Skeletal muscle cell (primary cell): ENCODE measurements around the gene HOXB8.

ENCODE experiments used
- DNase-seq: peaks from one replicate; pipeline ENCODE4 v3.0.0-alpha.2; 2010; ENCODE audit warnings: low read depth
- H3K4me3 ChIP-seq: 2 replicates; pipeline ENCODE4 v1.5.1; 2011; ENCODE audit warnings: low read depth, mild to moderate bottlenecking, control low read depth, low read length, moderate library complexity

The HOXB8 gene

DNA sequence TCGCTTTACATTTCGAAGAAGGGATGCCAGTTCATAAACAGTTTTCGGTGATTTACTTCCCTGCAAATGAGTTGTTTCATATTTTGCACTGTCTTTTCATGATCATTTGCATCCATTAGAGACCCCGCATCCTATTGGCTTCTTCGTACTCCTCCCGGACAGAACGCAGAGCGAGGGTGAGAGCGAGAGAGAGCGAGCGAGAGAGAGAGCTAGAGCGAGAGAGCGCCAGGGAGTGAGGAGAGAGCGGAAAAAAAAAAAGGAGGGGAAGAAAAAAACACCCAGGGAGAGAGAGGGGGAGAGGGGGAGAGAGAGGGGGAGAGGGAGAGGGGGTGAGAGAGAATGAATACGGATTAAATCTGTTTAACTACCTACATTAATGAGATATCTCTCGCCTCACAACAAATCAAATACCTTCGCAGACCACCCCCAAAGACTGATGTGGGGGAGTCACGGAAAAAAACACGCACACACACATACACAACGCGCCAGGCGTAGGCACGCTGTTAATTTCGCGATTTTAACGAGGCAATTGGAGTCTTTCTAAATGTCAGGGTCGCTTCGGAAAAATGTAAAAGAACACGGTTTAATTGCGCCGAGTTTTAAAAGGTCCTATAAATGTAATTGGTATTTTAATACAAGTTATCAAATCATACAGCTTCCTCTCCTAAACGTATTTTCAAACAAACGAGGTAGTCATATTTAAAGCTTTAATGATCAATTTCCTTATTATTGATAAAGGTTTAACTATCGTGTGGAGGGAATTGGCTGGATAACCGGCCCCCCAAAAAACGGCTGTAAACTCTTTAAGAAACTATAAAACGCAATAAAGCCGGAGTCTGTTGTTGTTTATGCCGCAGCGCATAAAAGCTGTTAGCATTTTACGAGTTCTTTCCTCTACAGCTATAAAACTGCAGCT, at the start of gene HOXB8:
HOXB8 (minus strand) TSS at position 246 of the 916 bp plus-strand sequence. CDS start 588 bp downstream, outside the sequence.
- peak within 1 kb of the TSS; percentile 53 for H3K4me3 ChIP-seq
- DNase-seq: no peak

DNA sequence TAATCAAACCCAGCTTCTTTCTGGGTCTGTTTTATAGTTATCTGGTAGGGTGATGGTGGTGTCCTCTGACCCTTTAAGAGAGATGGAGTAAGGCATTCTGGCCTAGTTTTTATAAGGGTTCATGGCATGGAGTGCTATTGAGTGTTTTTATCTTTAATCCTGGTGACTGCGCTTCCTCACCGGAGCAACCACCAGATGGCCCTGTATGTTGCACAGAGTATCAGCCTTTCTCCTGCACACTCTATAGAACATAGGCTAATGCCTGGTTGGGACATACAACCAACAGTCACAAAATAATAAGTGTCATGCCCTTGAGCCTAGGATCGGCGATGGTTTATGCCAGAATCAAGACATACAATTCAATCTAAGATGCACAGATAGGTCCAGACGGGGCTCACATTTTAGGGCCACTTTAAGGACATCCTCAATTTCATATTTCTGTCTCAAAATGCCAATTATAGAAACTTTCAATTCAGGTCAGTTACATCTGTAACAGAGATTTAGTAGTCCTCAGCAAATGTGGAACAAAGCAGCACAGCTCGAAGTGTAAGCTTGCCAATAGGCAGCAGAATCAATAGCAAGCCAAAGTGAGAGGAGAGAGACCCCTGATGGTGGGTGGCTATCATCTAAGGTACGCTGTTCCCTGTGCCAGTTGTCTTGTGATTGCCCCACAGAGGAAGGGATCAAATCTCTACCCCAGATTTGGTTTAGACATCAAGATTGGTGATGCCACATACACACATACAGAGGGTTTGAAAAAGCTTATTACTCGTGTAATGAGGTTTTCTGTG, 48.2 kb upstream of the HOXB8 start:
- no peak overlapping the region for H3K4me3 ChIP-seq
- no peak for DNase-seq

DNA sequence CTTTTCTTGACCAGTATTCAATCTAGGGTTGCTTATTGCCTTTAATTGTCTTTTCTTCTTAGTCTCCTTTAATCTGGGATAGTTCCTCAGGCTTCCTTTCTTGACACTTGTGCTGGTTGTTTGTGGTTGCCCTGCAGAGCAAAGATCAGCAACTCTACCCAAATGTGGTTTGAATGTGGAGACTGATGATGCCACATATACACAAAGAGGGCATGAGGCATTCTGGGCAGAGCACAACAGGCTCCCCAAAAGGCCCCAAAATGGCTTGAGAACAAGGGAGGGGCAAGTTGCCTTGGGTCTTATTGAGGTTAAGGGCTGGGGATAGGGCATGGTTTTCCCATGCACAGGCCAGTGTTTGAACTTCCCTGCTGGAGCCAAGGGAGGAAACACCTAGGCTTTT, 40.8 kb upstream of the HOXB8 start:
- no peak overlapping the region for H3K4me3 ChIP-seq
- no peak for DNase-seq

DNA sequence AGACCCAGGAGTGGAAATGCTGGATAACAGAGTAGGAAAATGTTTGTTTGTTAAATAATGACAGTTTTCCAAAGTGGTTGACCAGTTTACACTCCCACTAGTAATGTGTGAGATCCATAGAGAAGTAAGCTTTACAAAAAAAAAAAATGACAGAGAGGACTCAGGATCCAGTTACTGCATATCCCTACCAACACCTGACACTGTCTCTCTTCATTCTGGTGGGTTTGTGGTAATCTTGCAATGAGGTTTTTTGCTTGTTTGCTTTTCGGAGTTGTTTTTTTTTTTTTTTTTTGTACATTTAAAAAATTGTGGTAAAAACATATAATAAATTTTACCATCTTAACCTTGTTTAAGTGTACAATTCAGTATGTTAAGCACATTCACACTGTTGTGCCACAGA, 34.6 kb upstream of the HOXB8 start:
- no peak for DNase-seq
- no peak overlapping the region for H3K4me3 ChIP-seq

DNA sequence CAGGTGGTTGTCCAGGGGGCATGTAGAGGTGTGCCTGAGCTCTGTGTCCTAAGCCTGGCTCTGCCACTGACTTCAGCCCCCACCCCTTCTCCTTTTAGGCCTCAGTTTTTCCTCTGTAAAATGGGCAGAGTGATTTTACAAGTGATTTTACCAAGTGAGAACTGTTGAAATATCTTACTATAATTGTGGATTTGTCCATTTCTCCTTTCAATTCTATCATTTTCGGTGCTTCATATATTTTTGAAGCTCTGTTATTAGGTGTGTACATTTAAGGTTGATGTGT, 32.8 kb upstream of the HOXB8 start:
- H3K4me3 ChIP-seq: no peak overlapping the region
- DNase-seq: no peak

DNA sequence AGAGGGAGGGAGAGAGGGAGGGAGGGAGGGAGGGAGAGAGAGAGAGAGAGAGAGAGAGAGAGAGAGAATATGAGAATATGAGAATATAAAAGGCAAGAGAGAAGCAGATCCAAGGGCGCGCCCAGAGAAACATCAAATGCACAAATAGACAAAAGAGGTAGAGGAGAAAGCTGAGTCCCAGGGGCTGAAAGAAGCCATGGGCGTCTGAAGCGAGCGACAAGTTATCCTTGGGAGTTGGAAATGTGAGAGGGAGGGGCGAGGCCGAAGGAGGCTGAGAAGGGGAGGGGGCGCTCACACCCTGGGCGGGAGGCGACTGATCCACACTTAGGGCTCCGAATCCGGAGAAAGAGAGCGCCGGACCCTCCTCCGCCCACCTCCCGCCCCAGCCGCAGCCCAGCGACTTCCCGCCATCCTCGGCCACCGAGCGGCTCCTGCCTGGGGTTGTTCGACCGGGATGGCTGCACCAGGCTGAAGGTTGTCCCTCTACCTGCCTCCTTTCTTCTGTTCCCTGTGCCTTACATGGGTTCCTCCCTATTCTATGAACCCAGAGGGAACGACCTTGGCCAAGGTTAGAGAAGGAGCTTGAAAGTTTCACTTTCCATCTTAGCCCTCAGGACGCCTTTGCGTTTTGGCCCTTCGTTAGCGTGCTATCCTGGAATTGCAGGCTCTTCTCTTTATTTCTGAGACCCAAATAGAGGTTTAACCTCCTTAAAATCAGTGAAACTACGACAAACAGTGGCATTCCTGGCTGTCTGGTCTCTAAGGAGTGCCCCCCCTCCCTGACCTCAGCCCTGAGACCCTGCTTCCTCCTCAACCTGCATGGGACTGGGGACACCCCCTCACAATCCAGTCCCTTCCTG, 32.2 kb upstream of the HOXB8 start:
- DNase-seq: no peak
- H3K4me3 ChIP-seq: peak overlapping the region; percentile 37

DNA sequence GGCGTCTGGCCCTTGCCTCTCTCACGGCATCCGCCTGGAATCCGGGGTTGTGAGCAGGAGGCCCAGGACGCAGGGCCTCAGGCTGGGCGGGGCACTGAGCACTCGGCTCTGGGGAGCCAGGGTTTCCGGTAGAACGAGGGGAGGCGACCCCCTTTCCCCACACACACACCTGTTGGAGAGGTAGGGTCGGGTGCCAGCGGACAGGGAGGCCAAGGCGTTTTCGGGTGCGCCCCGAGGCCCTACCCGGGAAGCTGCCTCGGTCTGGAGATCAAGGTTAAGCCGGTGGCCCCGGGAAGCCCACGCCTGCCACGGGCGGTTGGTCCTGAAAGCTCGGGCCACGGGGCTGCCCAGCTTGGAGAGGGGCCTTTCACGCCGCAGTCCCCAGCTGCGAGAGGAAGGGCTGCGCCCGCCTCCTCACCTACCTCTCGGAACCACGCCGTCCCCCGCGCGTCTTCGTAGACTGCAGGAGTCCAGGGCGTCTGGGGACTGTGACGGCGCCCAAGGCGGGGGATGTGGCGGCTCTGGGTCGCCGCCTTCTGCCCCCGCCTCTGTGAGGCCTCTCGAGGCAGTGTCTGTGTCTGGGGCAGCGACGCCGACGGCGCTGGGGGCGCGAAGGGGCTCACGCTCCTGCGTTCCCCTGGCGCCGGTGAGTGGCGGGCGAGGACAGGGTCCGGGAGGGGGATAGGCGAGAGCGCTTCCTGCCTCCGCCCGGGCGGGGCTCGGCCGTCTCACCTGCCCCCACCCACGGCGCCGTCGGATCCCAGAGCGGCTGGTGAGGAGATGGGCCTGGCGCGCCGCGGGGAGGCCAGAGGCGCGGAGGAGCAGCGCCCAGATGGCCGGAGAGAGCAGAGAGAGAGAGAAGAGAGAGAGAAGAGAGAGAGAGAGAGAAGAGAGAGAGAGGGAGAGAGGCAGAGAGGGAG, 31.4 kb upstream of the HOXB8 start:
- H3K4me3 ChIP-seq: peak overlapping the region; percentile 0
- DNase-seq: no peak

DNA sequence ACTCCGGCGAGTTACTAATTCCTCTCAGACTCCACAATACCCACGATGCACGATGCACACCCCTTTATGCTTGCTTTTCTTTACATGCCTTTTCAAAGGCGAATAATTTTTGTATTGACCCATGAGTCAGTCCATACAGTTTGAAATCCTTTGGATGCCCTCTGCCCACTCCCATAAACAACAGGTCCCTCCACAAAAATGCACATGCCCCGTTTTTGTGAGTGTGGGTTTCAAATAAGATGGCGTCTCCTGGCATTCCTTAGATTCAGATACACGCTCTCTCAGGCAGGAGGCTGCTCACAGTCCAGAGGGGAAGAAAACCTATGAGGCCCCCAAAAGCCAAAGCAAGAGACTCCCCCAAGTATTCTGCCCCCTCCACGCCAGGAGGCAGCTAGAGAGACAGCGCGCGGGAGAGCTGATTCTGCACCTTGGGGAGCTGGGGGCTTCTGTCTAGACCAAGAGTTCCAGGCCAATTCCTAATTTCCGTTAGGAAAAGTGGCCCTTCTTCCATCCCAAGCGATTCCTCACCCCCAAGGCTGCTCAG, 30.6 kb upstream of the HOXB8 start:
- DNase-seq: no peak
- H3K4me3 ChIP-seq: peak overlapping the region; percentile 0

DNA sequence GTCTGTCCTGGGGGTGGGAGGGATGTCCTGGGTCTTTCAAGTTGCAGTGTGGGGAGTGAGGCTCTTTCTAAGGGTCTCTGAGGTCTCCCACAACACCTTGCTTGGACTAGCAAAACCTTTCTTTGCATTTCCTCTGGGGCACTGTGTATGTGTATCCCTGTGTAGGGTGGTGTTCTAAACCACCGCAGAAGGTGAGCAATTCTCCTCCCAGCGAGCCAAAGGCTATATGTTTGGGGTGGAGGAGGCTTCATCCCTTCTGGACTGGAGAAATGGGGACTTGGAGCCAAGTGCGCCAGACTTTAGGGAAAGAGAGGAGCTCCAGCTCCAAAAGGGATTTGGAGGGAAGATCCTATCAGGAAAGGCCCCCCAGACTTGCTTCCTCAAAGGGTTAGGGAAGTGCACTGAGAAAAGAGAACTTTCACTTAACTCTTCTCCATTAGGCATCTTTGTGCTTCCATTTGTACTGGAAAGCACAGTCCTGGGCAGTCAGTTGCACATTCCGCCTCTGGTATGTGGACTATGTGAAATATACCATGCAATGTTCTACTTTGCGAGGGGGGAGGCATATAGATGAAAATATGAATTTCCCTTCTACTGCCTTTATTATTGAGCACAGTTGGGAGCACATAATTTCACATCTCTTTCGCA, 29.9 kb upstream of the HOXB8 start:
- no peak overlapping the region for H3K4me3 ChIP-seq
- DNase-seq: no peak

DNA sequence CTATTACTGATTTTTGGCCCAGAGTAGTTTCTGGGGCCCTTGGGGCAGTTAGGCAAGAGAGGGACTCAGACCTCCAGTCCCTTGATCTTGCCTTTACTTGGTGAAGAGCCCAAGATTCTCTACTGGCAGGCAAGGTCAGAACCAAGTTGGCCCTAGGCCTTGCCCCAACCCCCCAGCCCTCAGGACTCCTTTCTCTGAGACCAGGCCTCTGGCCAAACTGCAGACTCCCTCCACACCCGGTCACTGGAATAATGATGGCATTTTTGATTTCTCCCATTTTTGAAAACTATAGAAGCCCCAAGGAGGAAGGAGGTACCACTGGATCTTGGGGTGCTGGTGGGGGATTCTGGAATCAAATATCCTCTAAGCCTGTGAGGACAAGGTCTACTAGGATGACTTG, 29.1 kb upstream of the HOXB8 start:
- DNase-seq: no peak
- H3K4me3 ChIP-seq: no peak overlapping the region

DNA sequence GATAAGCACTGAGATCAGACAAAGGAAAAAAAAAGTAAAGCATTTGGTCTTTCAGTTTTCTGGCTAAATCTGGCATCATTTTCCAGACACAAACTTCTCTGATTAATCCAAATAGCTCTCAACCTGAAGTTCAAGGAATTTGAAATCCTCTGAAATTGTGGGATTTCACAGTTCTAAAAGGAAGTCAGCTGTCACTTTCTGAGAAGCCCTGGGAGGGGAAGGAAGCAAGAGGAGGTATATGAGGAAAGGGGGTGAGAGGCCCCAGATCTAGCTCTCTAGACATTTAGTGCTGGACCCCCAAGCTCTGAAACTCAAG, 28.6 kb upstream of the HOXB8 start:
- DNase-seq: no peak

DNA sequence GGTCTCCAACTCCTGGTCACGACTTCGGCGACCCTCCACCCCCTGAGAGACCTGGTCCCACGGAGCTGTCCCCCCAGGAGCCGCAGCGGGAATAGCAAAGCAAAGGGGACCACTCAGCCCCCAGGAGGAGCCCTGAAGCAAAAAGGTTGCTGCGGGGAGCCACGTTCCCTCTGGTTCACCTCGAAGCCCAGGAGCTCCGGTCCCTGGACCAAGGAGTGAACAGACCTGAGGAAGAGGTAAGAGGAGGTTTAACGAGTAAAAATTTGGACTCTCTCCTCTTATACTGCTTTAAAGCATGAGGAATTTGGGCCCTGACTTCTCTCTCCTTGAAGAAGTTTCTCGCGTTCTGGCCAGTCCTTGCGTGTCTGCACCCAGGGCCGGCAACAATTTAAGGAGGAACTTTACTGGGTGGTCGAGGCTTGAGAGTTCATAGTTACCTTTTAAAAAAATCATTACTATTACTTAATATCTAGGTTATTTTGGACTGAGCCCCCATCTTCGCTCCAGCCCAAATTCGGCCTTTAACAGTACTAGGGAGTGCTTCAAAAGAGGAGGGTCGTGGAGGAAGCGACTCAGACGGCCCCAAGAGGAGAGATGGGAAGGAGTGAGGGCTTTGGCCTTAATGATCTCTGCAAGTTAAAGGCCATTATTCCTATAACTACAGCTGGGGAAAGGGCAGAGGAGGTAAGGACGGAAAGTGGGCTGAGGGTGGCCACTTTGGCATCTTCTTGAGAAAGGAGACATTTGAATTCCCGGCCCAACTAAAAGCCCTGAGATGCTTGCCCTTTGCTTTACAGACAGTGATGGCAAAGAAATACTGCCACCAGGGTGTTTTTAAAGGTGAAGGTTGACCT, 28.0 kb upstream of the HOXB8 start:
- DNase-seq: no peak
- no peak overlapping the region for H3K4me3 ChIP-seq

More for the DNA sequence above, 28.6 kb upstream of the HOXB8 start:
- no peak overlapping the region for H3K4me3 ChIP-seq

DNA sequence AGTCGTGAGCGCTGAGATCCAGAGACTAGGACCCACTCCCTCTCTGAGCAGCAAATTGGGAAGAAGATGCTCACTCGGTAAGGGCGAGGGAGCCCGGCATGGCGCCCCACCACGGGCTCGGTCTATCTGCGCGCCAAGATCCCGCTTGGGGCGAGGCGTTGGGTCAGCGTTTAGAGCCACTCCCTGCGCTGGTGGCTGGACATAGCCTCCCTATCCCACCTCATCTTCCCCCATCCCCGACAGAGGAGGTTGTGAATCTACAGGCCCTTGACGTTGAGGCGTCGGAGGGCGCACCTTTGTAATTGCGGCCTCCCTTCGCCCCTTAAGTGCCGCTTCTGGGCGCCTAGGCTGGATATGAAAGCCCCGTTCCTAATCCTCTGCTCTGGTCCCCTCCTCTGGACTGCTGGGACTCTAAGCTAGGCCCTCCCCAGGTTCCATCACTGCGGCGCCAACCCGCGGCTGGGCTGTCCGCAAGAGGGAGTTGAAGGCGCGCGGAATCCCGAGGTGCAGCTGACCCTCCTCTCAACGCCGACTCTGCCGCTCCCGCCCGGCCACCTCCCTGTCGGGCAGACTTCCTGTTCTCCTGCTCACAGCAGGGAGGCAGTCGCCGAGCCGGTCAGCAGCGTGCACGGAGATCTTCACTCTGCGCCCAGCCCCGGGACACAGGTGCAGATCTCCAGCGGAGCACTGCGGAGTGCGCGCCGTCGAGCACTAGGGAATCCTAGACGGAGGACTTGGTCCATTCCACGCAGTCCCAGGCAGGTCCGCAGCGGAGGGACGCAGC, 27.2 kb upstream of the HOXB8 start:
- no peak overlapping the region for H3K4me3 ChIP-seq
- no peak for DNase-seq

DNA sequence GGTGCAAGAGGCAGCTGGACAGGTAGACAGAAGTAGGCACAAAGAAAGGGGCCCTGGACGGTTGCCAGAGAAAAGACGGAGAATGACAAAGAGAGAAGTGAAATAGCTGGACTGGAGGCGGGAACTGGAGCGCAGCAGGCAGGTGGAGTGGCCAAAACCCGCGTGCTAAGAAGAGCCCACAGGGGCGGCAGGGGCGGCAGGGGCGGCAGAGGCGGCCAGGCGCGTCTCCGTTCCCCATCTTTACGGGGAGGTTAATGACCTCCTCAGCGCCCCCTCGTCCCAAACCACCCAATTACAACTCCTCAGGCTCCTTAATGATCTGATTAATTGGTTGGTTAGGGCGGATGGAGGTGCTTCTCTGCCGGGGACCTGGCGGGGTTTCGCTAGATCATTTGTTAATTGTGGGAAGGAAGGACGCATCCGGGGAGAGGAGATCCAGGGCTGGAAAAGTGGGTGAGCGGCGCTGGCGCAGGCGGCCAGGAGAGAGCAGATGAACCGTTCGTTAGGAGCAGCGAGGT, 26.5 kb upstream of the HOXB8 start:
- H3K4me3 ChIP-seq: no peak overlapping the region
- no peak for DNase-seq

DNA sequence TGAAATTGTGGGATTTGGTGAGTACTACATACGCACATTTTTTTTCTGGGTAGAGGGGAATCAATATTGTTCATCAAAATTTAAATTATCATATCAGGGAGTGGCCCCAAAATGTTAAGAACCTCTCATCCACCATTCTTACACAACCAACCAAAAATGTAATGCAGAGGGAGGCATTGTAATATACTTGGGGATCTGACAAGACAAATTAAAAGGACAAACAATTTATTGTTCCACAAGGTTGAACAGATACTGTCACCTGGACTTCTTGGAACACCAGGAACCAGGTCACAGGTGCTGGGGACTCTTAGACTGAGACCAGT, 25.7 kb upstream of the HOXB8 start:
- DNase-seq: no peak
- no peak overlapping the region for H3K4me3 ChIP-seq

DNA sequence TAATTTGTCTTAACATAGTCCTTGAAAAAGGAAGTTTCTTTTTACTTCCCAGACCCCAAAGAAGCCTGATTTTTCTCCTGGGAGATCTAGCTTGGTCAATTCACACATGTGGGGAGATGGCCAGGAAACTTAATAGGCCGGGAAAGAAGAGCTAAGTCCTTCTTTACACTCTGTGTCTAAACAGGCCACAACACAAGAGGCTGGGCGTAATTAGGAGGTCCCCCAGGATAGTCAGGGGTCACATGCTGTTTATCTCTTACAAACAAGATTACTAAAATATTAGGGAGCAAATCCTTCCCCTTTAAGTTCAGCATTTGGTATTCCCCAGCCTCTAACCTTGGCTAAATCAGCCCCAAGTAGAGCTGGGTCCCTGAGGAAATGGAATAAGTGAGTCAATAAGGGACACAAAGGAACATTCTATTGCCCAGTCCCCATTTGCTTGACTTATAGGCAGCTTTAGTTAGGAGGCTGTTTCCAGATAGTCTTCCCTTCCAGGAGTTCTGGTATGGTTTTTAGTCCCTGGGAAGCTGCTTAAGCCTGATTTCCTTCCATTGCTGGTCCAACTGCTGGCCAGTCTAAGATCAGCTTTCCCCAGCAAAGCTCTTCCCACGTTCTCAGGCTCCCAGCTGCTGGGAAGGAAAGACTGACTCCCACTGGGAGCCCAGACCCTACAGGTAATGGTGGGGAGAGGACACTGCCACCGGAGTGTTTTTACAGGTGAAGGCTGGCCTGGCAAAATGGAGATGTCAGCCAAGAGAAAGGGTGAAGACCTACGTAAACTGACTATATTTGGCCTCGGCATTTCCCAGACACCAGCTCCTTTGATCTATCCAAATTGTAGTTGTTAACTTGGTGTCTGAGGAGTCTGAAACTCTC, 25.1 kb upstream of the HOXB8 start:
- H3K4me3 ChIP-seq: no peak overlapping the region
- no peak for DNase-seq
